ENCODE data around the gene EPYC. TPM values are rescaled to one million over a fixed set of nuclear protein-coding genes. Genes with fewer than 3 reads are reported as not detected.

The EPYC gene
- total and polyA plus RNA-seq, 2 experiments from 2014 or later = not detected

- Histone ChIP-seq H3K4me3 (no peak overlapping the region), H3K4me1 (ENCODE audit: low read depth) (no peaks in the 10 kb centered on the region), H3K27ac (no peak overlapping the region), H3K27me3 (no peaks in the 10 kb centered on the region), H3K36me3 (no peaks in the 10 kb centered on the region), H3K9me3 (ENCODE audit: low read depth) (no peaks in the 10 kb centered on the region)
- no peak for TF ChIP-seq CTCF (IDR thresholded peaks at IDR 0.05; ENCODE audit: low read depth, low read length)
- peak in 1 of 2 donors; percentile 73 for DNase-seq (ENCODE audit: low read depth in 1 of 2, low spot score in 1 of 2)
Measured at GRCh38 chr12:90939382-90939781, 65.4 kb downstream of the EPYC start.

- no peak overlapping the region for H3K4me3 ChIP-seq
- DNase-seq (ENCODE audit: low read depth in 1 of 2, low spot score in 1 of 2) = peak in 1 of 2 donors; percentile 78
- H3K9me3 ChIP-seq (ENCODE audit: low read depth) = no peaks in the 10 kb centered on the region
- no peak overlapping the region for H3K27ac ChIP-seq
- no peaks in the 10 kb centered on the region for H3K4me1 ChIP-seq (ENCODE audit: low read depth)
- no peak for TF ChIP-seq CTCF (IDR thresholded peaks at IDR 0.05; ENCODE audit: low read depth, low read length)
- no peaks in the 10 kb centered on the region for H3K27me3 ChIP-seq
- no peaks in the 10 kb centered on the region for H3K36me3 ChIP-seq
Measured at GRCh38 chr12:90938451-90938850, 66.3 kb downstream of the EPYC start.

- H3K27ac ChIP-seq = no peak overlapping the region
- H3K27me3 ChIP-seq = no peaks in the 10 kb centered on the region
- no peak overlapping the region for H3K4me3 ChIP-seq
- TF ChIP-seq CTCF (IDR thresholded peaks at IDR 0.05; ENCODE audit: low read depth, low read length) = no peak
- no peak for DNase-seq (ENCODE audit: low read depth in 1 of 2, low spot score in 1 of 2)
- H3K9me3 ChIP-seq (ENCODE audit: low read depth) = no peaks in the 10 kb centered on the region
- H3K4me1 ChIP-seq (ENCODE audit: low read depth) = no peaks in the 10 kb centered on the region
- no peaks in the 10 kb centered on the region for H3K36me3 ChIP-seq
Measured at GRCh38 chr12:90937651-90938050, 67.1 kb downstream of the EPYC start.

- H3K9me3 ChIP-seq (ENCODE audit: low read depth) = no peaks in the 10 kb centered on the region
- no peaks in the 10 kb centered on the region for H3K27me3 ChIP-seq
- DNase-seq (ENCODE audit: low read depth in 1 of 2, low spot score in 1 of 2) = no peak
- H3K36me3 ChIP-seq = no peaks in the 10 kb centered on the region
- no peak overlapping the region for H3K4me3 ChIP-seq
- H3K4me1 ChIP-seq (ENCODE audit: low read depth) = no peaks in the 10 kb centered on the region
- no peak for TF ChIP-seq CTCF (IDR thresholded peaks at IDR 0.05; ENCODE audit: low read depth, low read length)
- no peak overlapping the region for H3K27ac ChIP-seq
Measured at GRCh38 chr12:90936230-90937005, 68.4 kb downstream of the EPYC start.

- no peaks in the 10 kb centered on the region for H3K36me3 ChIP-seq
- no peaks in the 10 kb centered on the region for H3K4me1 ChIP-seq (ENCODE audit: low read depth)
- no peaks in the 10 kb centered on the region for H3K27me3 ChIP-seq
- H3K4me3 ChIP-seq = no peak overlapping the region
- no peak for TF ChIP-seq CTCF (IDR thresholded peaks at IDR 0.05; ENCODE audit: low read depth, low read length)
- H3K9me3 ChIP-seq (ENCODE audit: low read depth) = no peaks in the 10 kb centered on the region
- DNase-seq (ENCODE audit: low read depth in 1 of 2, low spot score in 1 of 2) = no peak
- no peak overlapping the region for H3K27ac ChIP-seq
Measured at GRCh38 chr12:90925562-90925961, 79.2 kb downstream of the EPYC start.

Measured in cardiac muscle cell (in vitro differentiated cells and primary cell).